Panc1 (cell line): ENCODE data around the gene ACSS1. TPM values are rescaled to one million over a fixed set of nuclear protein-coding genes. Genes with fewer than 3 reads are reported as not detected.
A peak's percentile ranks its signal among the peaks of the same experiment; 100 is the strongest.

Experiments used
- ATAC-seq: fragments of 200-7000 bp; cut with Tn5 transposase; 2 replicates; pipeline ENCODE4 v1.9.1; 2020; ENCODE audit warnings: mild to moderate bottlenecking, moderate library complexity
- BruUV-seq: library from RNA; stranded (reverse); fragments of 400-500 nt; replicated peaks from 2 replicates; lab custom pipeline; 2021; lab: Mats Ljungman, UMichigan
- CTCF ChIA-PET: fragments of 300-600 bp; sonication (Branson Sonifier 250); formaldehyde crosslinking; loops from one replicate; lab custom pipeline; 2022; ENCODE audit warnings: antibody characterized with exemption; lab: Charles Lee
- POLR2A ChIA-PET: fragments of 300-600 bp; sonication (Branson Sonifier 250); formaldehyde crosslinking; loops from one replicate; lab custom pipeline; 2022; ENCODE audit warnings: antibody characterized with exemption; lab: Charles Lee
- DNase-seq: peaks from one replicate; pipeline ENCODE4 v3.0.0-alpha.2; 2010; ENCODE audit warnings: low read depth, low spot score
- H3K27ac ChIP-seq: 2 replicates; pipeline ENCODE4 v1.5.1; 2011; ENCODE audit warnings: mild to moderate bottlenecking, low read length, inconsistent platforms
- H3K27me3 ChIP-seq: fragments of 200-500 bp; sonication (Bioruptor generic); 2 replicates; pipeline ENCODE4 v1.6.0; 2014; ENCODE audit warnings: low read length, inconsistent platforms; ENCODE audit not compliant: control insufficient read depth, insufficient read depth
- H3K36me3 ChIP-seq: fragments of 200-500 bp; sonication (Bioruptor generic); 2 replicates; pipeline ENCODE4 v1.5.1; 2014; ENCODE audit warnings: inconsistent platforms, mild to moderate bottlenecking, low read length, moderate library complexity; ENCODE audit not compliant: control insufficient read depth, insufficient read depth
- H3K4me1 ChIP-seq: 2 replicates; pipeline ENCODE4 v1.5.1; 2011; ENCODE audit warnings: inconsistent platforms, mild to moderate bottlenecking, low read length, moderate library complexity; ENCODE audit not compliant: control insufficient read depth, insufficient read depth
- H3K4me3 ChIP-seq, 2 experiments: 2 replicates each; pipeline ENCODE4 v1.5.1; 2011 to 2012; ENCODE audit warnings: low read depth in 2 of 2, low read length in 2 of 2, mild to moderate bottlenecking in 2 of 2, inconsistent platforms in 1 of 2, moderate library complexity in 1 of 2
- H3K9me3 ChIP-seq: fragments of 200-500 bp; sonication (Bioruptor generic); 2 replicates; pipeline ENCODE4 v1.5.1; 2014; ENCODE audit warnings: low read depth, mild to moderate bottlenecking, inconsistent platforms, low read length, moderate library complexity; ENCODE audit not compliant: control insufficient read depth, insufficient read depth
- POLR2AphosphoS5 ChIP-seq: IDR thresholded peaks from 2 replicates; pipeline ENCODE4 v1.6.1; 2012; ENCODE audit warnings: mild to moderate bottlenecking, low read depth, low read length, moderate library complexity
- SIN3A ChIP-seq: IDR thresholded peaks from 2 replicates; pipeline ENCODE4 v1.6.1; 2012; ENCODE audit warnings: low read depth, mild to moderate bottlenecking, low read length, moderate library complexity, borderline replicate concordance; ENCODE audit not compliant: insufficient read depth
- TCF7L2 ChIP-seq: IDR thresholded peaks from 2 replicates; pipeline ENCODE4 v1.6.1; 2011; ENCODE audit warnings: mild to moderate bottlenecking, low read depth, low read length, inconsistent platforms
- in situ Hi-C: cut with HindIII; loops from 2 replicates; pipeline ENCODE4 v1.10.0; 2016; ENCODE audit warnings: low sequenced_read_pairs, low pct_unique_long_range_greater_than_20kb
- intact Hi-C: fragments of 100-400 bp; cut with micrococcal nuclease; formaldehyde crosslinking; loops from one replicate; pipeline ENCODE4 v1.10.0; 2022; ENCODE audit not compliant: unreplicated experiment
- total RNA-seq: library from RNA; stranded (reverse); gene quantifications from one replicate; pipeline ENCODE4 v1.2.1, GENCODE V29; 2021; ENCODE audit not compliant: unreplicated experiment
- TF ChIP-seq, protein P1 (sequence below), 2 experiments: IDR thresholded peaks; 2 replicates each; pipeline ENCODE4 v1.6.1; 2011 to 2012; ENCODE audit warnings: low read depth in 2 of 2, control low read depth in 1 of 2, low read length in 1 of 2, mild to moderate bottlenecking in 1 of 2, moderate library complexity in 1 of 2; ENCODE audit not compliant: insufficient read depth in 1 of 2
- TF ChIP-seq, protein P2 (sequence below): fragments of 450-650 bp; IDR thresholded peaks from 2 replicates; pipeline ENCODE4 v1.5.1; 2017; ENCODE audit warnings: mild to moderate bottlenecking

ACSS1 gene
- total RNA-seq, 1 experiment from 2014 or later = 32.2 TPM

DNA sequence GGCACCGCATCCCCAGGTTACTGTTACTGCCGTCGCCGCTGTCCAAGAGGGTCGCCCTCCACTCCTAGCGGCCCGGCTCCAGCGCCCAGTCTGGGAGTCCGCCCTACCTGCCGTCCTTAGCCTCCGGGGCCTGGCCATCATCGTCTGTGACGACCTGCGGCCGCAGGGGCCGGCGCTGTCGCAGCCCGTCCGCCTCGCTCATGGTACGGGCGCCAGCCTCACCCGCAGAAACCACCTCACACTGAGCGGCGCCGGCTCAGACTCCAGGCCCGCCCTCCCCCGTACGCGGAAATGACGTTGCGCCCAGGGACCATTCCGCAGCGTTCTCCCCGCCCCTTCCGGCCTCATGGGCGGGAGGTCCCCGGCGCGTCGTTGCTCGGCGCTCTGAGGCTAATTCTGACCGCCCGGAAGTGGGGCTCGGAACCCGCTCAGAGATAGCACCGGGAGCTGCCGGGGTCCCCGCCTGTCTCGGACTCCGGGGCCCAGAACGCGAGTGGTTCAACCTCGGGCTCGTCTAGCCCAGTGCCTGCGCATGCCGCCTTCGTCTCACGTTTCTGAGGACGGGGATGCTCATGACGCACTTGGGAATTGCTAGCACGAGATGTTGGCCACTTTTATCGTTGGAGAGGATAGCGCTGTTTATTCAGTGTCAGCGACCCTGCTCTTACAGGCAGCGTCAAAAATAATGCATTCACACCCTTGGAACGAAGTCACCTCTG is 65.3 kb downstream of the ACSS1 start, which contains the start of gene APMAP:
APMAP (minus strand) TSS at position 265 of the 719 bp plus-strand sequence; CDS start at position 202, 63 bp downstream.
- BruUV-seq = no TSS peak
- H3K27me3 ChIP-seq = no peaks in the 10 kb centered on the region
- H3K4me3 ChIP-seq = peak within 1 kb of the TSS; percentile 82 to 87
- no peaks in the 10 kb centered on the region; the same call in 1 of the 2 replicates for H3K36me3 ChIP-seq
- TF ChIP-seq POLR2AphosphoS5 (peak; percentile 93), SIN3A (0 out of 2 replicates have a peak, but pooled peaks have one; percentile 75), TCF7L2 (no peak)
- TF ChIP-seq, protein P1, sequence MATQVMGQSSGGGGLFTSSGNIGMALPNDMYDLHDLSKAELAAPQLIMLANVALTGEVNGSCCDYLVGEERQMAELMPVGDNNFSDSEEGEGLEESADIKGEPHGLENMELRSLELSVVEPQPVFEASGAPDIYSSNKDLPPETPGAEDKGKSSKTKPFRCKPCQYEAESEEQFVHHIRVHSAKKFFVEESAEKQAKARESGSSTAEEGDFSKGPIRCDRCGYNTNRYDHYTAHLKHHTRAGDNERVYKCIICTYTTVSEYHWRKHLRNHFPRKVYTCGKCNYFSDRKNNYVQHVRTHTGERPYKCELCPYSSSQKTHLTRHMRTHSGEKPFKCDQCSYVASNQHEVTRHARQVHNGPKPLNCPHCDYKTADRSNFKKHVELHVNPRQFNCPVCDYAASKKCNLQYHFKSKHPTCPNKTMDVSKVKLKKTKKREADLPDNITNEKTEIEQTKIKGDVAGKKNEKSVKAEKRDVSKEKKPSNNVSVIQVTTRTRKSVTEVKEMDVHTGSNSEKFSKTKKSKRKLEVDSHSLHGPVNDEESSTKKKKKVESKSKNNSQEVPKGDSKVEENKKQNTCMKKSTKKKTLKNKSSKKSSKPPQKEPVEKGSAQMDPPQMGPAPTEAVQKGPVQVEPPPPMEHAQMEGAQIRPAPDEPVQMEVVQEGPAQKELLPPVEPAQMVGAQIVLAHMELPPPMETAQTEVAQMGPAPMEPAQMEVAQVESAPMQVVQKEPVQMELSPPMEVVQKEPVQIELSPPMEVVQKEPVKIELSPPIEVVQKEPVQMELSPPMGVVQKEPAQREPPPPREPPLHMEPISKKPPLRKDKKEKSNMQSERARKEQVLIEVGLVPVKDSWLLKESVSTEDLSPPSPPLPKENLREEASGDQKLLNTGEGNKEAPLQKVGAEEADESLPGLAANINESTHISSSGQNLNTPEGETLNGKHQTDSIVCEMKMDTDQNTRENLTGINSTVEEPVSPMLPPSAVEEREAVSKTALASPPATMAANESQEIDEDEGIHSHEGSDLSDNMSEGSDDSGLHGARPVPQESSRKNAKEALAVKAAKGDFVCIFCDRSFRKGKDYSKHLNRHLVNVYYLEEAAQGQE (IDR thresholded peaks at IDR 0.05; ENCODE audit: insufficient read depth in 1 of 2, low read depth in 2 of 2, low read length in 1 of 2) = peak; percentile 29 to 65; a peak in 3 of 4 replicates
- ChIA-PET CTCF (no interaction called here), POLR2A (interaction anchor here (0.7 kb wide), 1 partner anchor 258 kb away, joined by 3 read pairs; no protein-coding TSS in a partner anchor)
- peak within 1 kb of the TSS; percentile 99 for H3K27ac ChIP-seq
- intact Hi-C loops = loop anchor here (5.0 to 10.0 kb wide), 3 partner anchors 205 to 405 kb away; partner anchors contain the start of gene ENTPD6
- DNase-seq (no peak), ATAC-seq (peak; percentile 96)
- H3K9me3 ChIP-seq = no peaks in the 10 kb centered on the region
- H3K4me1 ChIP-seq = peaks cover 47% of the 10 kb centered on the region
- in situ Hi-C loops = no loop called here

DNA sequence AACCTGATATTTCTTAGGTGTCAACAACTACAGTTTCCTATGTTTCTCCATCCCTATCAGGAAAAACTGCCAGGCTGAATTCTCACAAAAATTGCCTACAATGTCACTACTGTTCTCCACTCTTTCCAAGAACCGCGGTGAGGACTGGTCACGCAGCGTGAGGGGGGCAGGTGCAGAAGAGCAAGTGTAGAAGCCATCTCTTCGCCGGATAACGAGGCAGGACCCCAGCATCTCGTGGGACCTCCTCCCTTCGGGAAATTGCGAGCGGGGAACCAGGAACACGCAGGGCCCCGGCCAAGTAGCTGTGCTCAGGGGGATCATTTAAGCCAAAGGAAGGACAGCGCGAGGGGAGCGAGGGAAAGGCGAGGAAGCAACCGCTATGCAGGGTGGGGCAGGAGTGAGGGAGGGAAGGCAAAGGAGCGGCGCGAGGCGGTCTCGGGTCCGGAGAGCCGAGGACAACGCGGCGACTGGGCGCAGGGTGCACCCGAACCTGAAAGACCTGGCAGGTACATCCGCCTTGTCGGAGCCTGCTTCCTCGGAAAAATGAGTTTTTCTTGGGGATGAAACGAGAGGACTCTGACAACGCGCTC is 65.9 kb downstream of the ACSS1 start:
- POLR2A ChIA-PET = no interaction called here
- H3K4me3 ChIP-seq = peak overlapping the region; percentile 82 to 87
- in situ Hi-C loops = no loop called here
- H3K4me1 ChIP-seq = peaks cover 50% of the 10 kb centered on the region
- H3K36me3 ChIP-seq = no peaks in the 10 kb centered on the region; the same call in 1 of the 2 replicates
- no TSS peak for BruUV-seq
- DNase-seq (no peak), ATAC-seq (peak; percentile 42)
- intact Hi-C loops = loop anchor here (5.0 to 10.0 kb wide), 3 partner anchors 205 to 405 kb away; partner anchors contain the start of gene ENTPD6
- H3K27me3 ChIP-seq = no peaks in the 10 kb centered on the region
- TF ChIP-seq TCF7L2 = no peak
- TF ChIP-seq, protein P2, sequence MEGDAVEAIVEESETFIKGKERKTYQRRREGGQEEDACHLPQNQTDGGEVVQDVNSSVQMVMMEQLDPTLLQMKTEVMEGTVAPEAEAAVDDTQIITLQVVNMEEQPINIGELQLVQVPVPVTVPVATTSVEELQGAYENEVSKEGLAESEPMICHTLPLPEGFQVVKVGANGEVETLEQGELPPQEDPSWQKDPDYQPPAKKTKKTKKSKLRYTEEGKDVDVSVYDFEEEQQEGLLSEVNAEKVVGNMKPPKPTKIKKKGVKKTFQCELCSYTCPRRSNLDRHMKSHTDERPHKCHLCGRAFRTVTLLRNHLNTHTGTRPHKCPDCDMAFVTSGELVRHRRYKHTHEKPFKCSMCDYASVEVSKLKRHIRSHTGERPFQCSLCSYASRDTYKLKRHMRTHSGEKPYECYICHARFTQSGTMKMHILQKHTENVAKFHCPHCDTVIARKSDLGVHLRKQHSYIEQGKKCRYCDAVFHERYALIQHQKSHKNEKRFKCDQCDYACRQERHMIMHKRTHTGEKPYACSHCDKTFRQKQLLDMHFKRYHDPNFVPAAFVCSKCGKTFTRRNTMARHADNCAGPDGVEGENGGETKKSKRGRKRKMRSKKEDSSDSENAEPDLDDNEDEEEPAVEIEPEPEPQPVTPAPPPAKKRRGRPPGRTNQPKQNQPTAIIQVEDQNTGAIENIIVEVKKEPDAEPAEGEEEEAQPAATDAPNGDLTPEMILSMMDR = no peak
- no peak for TF ChIP-seq POLR2AphosphoS5
- TF ChIP-seq, protein P1 (IDR thresholded peaks at IDR 0.05; ENCODE audit: insufficient read depth in 1 of 2, low read depth in 2 of 2, low read length in 1 of 2) = no peak
- no peak for TF ChIP-seq SIN3A
- H3K27ac ChIP-seq = peak overlapping the region; percentile 99
- CTCF ChIA-PET = no interaction called here
- no peaks in the 10 kb centered on the region for H3K9me3 ChIP-seq
